Measurements from ENCODE around the gene BAIAP2. TPM values are rescaled to one million over a fixed set of nuclear protein-coding genes. Genes with fewer than 3 reads are reported as not detected.
"Not testable (repeated sequence)": the region's sequence is repeated elsewhere in the genome, so short reads cannot be mapped to it uniquely, and the experiment has no call there.

The BAIAP2 gene
- total and polyA plus RNA-seq, 10 of the 15 experiments (the other 5 are each of a cell fraction or from before 2014, with no cell fraction given): 0.15 to 1.2 (median 0.46) TPM; not detected in 2

DNA sequence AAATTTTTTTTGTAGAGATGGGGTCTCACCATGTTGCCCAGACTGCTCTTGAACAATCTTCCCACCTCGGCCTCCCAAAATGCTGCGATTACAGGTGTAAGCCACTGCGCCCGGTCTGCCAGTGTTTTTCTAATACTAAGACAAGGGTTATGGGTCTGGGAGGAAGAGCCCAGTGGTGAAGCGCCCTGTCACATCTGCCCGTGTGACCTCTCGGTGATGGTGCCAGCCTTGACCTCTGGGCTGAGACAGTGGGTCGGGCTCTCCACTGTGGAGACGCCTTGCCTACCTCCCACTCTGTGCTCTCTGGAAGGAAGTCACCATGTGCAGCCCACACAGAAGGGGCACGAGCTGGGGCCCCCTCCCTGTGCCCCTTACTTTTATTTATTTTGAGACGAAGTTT lies 5.1 kb upstream of the BAIAP2 start (continued):
- TF ChIP-seq YBX1 (IDR thresholded peaks at IDR 0.05) (no peak), STAT1 (conservative IDR thresholded peaks at IDR 0.05) (no peak), BMI1 (IDR thresholded peaks at IDR 0.05; ENCODE audit: borderline replicate concordance) (no peak), BRCA1 (IDR thresholded peaks at IDR 0.05; ENCODE audit: low read depth, low read length) (no peak)
- TF ChIP-seq, protein P1, sequence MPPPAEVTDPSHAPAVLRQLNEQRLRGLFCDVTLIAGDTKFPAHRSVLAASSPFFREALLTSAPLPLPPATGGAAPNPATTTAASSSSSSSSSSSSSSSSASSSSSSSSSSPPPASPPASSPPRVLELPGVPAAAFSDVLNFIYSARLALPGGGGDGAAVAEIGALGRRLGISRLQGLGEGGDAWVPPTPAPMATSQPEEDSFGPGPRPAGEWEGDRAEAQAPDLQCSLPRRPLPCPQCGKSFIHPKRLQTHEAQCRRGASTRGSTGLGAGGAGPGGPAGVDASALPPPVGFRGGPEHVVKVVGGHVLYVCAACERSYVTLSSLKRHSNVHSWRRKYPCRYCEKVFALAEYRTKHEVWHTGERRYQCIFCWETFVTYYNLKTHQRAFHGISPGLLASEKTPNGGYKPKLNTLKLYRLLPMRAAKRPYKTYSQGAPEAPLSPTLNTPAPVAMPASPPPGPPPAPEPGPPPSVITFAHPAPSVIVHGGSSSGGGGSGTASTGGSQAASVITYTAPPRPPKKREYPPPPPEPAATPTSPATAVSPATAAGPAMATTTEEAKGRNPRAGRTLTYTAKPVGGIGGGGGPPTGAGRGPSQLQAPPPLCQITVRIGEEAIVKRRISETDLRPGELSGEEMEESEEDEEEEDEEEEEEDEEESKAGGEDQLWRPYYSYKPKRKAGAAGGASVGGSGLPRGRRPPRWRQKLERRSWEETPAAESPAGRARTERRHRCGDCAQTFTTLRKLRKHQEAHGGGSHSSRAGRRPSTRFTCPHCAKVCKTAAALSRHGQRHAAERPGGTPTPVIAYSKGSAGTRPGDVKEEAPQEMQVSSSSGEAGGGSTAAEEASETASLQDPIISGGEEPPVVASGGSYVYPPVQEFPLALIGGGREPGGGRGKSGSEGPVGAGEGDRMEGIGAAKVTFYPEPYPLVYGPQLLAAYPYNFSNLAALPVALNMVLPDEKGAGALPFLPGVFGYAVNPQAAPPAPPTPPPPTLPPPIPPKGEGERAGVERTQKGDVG (CRISPR knock-in tag; IDR thresholded peaks at IDR 0.05): no peak

DNA sequence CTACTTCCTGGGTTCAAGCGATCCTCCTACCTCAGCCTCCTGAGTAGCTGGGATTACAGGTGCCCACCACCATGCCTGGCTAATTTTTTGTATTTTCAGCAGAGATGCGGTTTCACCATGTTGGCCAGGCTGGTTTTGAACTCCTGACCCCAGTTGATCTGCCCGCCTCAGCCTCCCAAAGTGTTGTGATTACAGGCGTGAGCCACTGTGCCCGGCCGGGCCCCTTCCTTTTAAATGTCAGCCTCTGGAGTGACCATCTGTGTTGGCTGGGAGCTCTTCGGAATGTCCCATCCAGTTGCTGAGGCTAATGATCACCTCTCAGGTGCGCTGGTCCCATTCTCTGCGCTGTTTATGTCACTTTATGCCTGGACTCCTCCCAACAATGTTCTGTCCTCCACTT lies 4.6 kb upstream of the BAIAP2 start:
- H3K79me2 ChIP-seq (ENCODE audit: control insufficient read depth, insufficient read depth, low read length); H3K4me2 ChIP-seq (ENCODE audit: control insufficient read depth, insufficient read depth); RAD21 ChIA-PET (ENCODE audit: unreplicated experiment); intact Hi-C loops (cut with micrococcal nuclease; ENCODE audit: unreplicated experiment); FAIRE-seq; H2AFZ ChIP-seq (ENCODE audit: control insufficient read depth, low read depth, low read length); in situ Hi-C loops (cut with MboI); H3K27me3 ChIP-seq (replicated peaks in 1 of 2; ENCODE audit: control insufficient read depth in 2 of 2, insufficient read depth in 2 of 2, low read length in 1 of 2); SMC1A ChIA-PET (ENCODE audit: uncharacterized antibody, unreplicated experiment); BruUV-seq (replicated peaks); H3K4me3 ChIP-seq; H3K4me1 ChIP-seq (ENCODE audit: control insufficient read depth, insufficient read depth, low read length); DNase-seq (ENCODE audit: low read depth, low spot score); H3K9me3 ChIP-seq (replicated peaks; ENCODE audit: control insufficient read depth, insufficient read depth, low read length); CTCF ChIA-PET; ATAC-seq; H3K27ac ChIP-seq (ENCODE audit: control insufficient read depth, insufficient read depth); H3K36me3 ChIP-seq (ENCODE audit: control insufficient read depth in 2 of 2, insufficient read depth in 2 of 2, low read length in 1 of 2); H3K9ac ChIP-seq (ENCODE audit: control insufficient read depth, insufficient read depth, low read length); H4K20me1 ChIP-seq (ENCODE audit: control insufficient read depth, insufficient read depth): not testable (repeated sequence)
- WGBS (ENCODE audit: insufficient coverage, insufficient replicate concordance, low lambda C conversion rate, missing lambda C conversion rate): 58% methylated on average over 9 of the region's 9 CpGs
- POLR2A ChIA-PET: interaction anchor here (0.6 kb wide), 1 partner anchor 67 kb away, joined by 3 read pairs; no protein-coding TSS in a partner anchor
